CD4-positive, CD25-positive, alpha-beta regulatory T cell (primary cell): ENCODE data around the gene ITFG1. TPM values are rescaled to one million over a fixed set of nuclear protein-coding genes. Genes with fewer than 3 reads are reported as not detected.

ENCODE experiments used
- polyA plus RNA-seq, 4 donors: library from polyadenylated mRNA; unstranded; fragments of 300-500 nt; fragmentation: Illumina TruSeq; gene quantifications; one replicate each; pipeline ENCODE4 v1.2.3, GENCODE V29; 2021
- total RNA-seq: library from RNA; stranded (reverse); gene quantifications from one replicate; pipeline ENCODE4 v1.2.3, GENCODE V29; 2022

Gene ITFG1
- total and polyA plus RNA-seq, 5 donors from 2014 or later: 30.1 to 47.6 (median 35.9) TPM

Other genes with a start within 250 kb of the ITFG1 start
- gene PHKB, start 268 bp upstream of the ITFG1 start, total RNA-seq: 96.6 TPM
- gene PHKB, start 268 bp upstream of the ITFG1 start, polyA plus RNA-seq: 10 to 100 TPM; 28.8 to 43.2 (median 35.8) TPM